ENCODE measurements around the gene TYW3. TPM values are rescaled to one million over a fixed set of nuclear protein-coding genes. Genes with fewer than 3 reads are reported as not detected.
"Not testable (repeated sequence)": the region's sequence is repeated elsewhere in the genome, so short reads cannot be mapped to it uniquely, and the experiment has no call there.

TYW3 gene
- total RNA-seq, 1 experiment from 2014 or later, result 28.9 TPM

DNA sequence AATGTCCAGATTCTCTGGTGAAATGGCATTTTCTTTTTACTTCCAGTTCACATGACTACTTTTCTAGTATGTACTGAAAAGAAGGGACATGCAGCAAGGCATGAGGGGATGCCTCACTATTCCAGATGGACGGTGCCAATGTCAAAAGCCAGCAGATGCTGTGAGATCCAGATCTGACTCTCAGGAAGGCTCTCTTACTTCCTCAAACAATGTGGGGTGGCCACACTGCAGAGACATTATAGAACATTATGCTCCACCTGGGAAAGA, 17.8 kb upstream of the TYW3 start:
- DNase-seq, result no peak
- Histone ChIP-seq H3K27ac (no peak overlapping the region), H3K27me3 (no peaks in the 10 kb centered on the region), H3K4me1 (no peaks in the 10 kb centered on the region), H3K36me3 (peaks cover 4% of the 10 kb centered on the region; the same call in 1 of the 2 replicates), H3K9me3 (replicated peaks) (no peaks in the 10 kb centered on the region), H3K4me3 (no peak overlapping the region)

DNA sequence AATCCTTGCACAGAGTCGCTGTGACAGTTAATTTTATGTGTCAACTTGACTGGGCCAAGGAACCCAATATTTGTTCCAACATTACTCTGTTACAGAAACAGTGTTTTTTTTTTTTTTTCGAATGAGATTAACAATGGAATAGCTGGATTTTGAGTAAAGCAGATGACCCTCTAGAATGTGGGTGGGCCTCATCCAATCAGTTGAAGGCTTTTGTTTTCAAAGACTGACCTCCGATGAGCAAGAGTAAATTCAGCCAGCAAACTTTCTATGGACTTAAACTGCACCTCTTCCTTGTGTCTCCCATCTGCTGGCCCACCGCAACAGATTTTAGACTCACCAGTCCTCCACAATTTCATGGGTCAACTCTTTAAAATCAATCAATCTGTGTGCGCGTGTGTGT, 17.1 kb upstream of the TYW3 start:
- no peaks in the 10 kb centered on the region for H3K9me3 ChIP-seq (replicated peaks)
- peaks cover 2% of the 10 kb centered on the region; the same call in 1 of the 2 replicates for H3K36me3 ChIP-seq
- no peaks in the 10 kb centered on the region for H3K4me1 ChIP-seq
- no peak for DNase-seq
- H3K27me3 ChIP-seq, result no peaks in the 10 kb centered on the region
- H3K27ac ChIP-seq, result no peak overlapping the region
- no peak overlapping the region for H3K4me3 ChIP-seq

DNA sequence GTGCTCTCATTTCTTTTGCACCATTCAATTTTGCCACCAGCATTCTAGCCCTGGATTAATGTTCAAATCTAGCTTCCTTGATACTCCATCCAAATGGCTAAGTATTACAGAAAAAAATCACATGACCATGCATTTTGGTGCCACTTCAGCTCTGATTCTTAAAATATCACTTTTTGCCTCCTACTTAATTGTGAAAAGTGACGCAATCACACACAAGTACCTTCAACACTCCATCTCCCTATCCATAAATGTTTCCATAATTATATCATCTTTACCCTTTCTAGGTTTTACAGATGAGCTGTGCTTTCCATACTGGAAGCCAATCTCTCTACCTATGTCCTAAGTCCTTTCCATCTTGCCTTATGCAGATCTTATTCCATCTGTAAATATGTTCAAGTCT, 16.1 kb upstream of the TYW3 start:
- Histone ChIP-seq H3K27me3 (no peaks in the 10 kb centered on the region), H3K27ac (no peak overlapping the region), H3K36me3 (peaks cover 2% of the 10 kb centered on the region; the same call in 1 of the 2 replicates), H3K9me3 (replicated peaks) (no peaks in the 10 kb centered on the region), H3K4me1 (no peaks in the 10 kb centered on the region), H3K4me3 (no peak overlapping the region)
- no peak for DNase-seq

DNA sequence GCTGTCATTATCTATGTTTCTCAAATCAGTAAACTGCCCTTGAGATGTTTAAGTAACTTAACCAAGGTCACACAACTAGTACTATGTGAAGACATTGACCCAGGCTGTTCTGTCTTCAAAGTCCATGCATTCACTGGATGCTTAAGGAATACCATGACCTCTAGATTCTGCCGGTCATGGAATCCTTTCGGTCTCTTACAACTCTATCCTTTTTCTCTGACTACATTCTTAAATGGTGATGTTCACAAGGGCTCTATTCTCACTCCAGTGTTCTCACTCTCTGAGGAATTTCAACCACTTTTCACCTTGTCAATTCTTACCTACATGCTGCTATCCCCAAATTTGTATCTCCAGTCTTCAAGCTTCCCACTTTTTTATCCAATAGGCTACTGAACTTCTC, 15.3 kb upstream of the TYW3 start:
- Histone ChIP-seq H3K4me1 (no peaks in the 10 kb centered on the region), H3K36me3 (peaks cover 2% of the 10 kb centered on the region; the same call in 1 of the 2 replicates), H3K27ac (no peak overlapping the region), H3K4me3 (no peak overlapping the region), H3K9me3 (replicated peaks) (no peaks in the 10 kb centered on the region), H3K27me3 (no peaks in the 10 kb centered on the region)
- DNase-seq, result no peak

DNA sequence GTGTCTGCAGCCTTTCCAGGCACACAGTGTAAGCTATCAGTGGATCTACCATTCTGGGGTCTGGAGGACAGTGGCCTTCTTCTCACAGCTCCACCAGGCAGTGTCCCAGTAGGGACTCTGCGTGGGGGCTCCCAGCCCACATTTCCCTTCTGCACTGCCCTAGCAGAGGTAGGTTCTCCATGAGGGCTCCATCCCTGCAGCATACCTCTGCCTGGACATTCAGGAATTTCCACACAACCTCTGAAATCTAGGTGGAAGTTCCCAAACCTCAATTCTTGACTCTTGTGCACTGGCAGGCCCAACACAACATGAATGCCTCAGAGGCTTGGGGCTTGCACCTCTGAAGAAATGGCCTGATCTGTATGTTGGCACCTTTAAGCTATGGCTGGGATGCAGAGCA, 6.9 kb upstream of the TYW3 start:
- H3K4me3 ChIP-seq, result no peak overlapping the region
- no peaks in the 10 kb centered on the region for H3K27me3 ChIP-seq
- H3K36me3 ChIP-seq, result no peaks in the 10 kb centered on the region; the same call in none of the 2 replicates
- no peak for DNase-seq
- 0 out of 2 replicates have a peak, but pooled peaks cover 3% of the 10 kb centered on the region for H3K4me1 ChIP-seq
- H3K27ac ChIP-seq, result no peak overlapping the region
- no peaks in the 10 kb centered on the region for H3K9me3 ChIP-seq (replicated peaks)

DNA sequence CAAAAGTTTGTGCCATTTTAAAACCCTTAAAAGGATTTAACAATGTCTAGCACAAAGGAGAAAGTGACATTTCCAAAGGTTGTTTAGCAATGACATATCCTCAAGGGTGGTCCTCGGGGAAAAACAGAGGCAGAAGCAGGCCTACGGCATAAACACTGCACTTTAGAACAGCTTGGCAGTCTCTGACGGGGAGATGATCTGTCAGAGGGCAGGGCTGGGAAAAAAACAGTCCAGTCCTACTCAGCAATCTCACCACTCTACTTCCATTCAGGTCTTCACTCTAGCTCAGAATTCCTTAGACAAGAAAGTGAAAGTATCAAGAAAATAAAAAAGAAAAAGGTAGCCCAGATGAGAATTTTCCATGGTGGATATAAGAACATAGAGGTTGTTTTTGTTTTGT, 4.2 kb upstream of the TYW3 start:
- no peaks in the 10 kb centered on the region for H3K9me3 ChIP-seq (replicated peaks)
- H3K27me3 ChIP-seq, result no peaks in the 10 kb centered on the region
- H3K36me3 ChIP-seq, result no peaks in the 10 kb centered on the region
- no peak overlapping the region for H3K4me3 ChIP-seq
- no peak overlapping the region for H3K27ac ChIP-seq
- 0 out of 2 replicates have a peak, but pooled peaks cover 7% of the 10 kb centered on the region for H3K4me1 ChIP-seq
- DNase-seq, result no peak

DNA sequence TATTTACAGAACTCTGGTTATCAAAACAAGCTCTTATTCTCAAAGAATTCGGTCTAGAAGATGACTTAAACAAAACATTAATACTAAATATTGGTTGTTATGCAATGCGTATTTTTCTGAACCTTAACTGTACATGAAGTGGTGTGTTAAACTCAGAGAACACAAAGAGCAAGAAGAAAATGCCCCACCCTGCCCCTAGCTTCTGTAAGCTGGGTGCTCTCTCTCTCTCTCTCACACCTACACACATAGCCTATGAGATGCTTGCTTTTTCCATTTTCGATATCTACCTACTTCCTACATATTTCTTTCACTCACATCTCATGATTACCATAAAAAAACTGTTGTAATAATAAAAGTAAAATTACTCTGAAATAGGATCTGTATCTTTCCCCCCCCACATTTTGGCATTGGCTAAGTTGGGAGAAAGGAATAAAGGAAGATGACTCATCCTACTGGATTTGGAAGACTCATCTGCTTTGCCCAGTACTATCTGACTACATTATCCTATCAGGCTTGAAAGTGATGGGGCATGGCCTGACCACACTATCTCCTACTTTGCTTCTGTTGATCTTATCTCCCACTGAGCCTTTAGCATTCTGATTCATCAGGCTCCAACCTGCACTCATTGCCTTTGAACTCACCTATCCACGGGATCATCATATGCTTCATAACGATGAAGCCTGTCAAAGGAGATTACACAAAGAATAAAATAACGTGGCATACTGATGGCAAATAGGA, 3.0 kb upstream of the TYW3 start:
- Histone ChIP-seq H3K36me3 (no peaks in the 10 kb centered on the region), H3K27me3 (no peaks in the 10 kb centered on the region), H3K9me3 (replicated peaks) (no peaks in the 10 kb centered on the region), H3K27ac (no peak overlapping the region), H3K4me3 (no peak overlapping the region), H3K4me1 (0 out of 2 replicates have a peak, but pooled peaks cover 7% of the 10 kb centered on the region)
- peak in 1 of 2 experiments; percentile 13 for DNase-seq

DNA sequence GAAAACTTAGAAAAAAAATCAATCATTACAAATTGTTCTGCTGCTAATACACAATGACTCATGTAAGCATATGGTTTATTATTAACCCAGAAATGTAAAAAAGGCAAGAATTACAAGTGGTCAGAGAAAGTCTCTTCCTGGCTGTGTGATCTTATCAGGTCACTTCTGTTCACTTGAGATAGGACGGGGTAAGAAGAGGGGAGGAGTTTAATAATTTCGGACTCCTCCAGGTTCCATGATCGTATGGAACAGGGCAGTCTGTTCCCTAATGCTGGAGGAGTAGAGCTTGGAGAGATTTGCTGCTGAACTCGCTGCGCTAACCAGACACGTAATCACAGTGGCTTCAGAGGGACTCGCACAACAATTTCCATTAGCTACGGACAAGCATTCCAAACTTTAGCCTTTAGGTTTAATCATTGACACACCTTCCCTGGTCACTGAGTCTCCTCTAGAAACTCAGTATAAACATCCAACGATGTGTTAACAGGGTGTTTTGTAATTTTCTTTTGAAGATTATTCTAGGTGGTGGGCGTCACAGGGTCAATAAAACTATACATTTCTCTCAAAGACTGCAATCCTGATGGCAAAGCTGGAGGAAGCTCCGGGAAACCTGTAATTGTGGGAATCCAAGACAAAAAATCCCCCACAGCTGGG, 1.4 kb upstream of the TYW3 start:
- Histone ChIP-seq H3K4me3 (no peak overlapping the region), H3K9me3 (replicated peaks) (no peaks in the 10 kb centered on the region), H3K27me3 (no peaks in the 10 kb centered on the region), H3K36me3 (peaks cover 8% of the 10 kb centered on the region), H3K4me1 (0 out of 2 replicates have a peak, but pooled peaks cover 7% of the 10 kb centered on the region), H3K27ac (no peak overlapping the region)
- DNase-seq, result peak in 1 of 2 experiments; percentile 13

DNA sequence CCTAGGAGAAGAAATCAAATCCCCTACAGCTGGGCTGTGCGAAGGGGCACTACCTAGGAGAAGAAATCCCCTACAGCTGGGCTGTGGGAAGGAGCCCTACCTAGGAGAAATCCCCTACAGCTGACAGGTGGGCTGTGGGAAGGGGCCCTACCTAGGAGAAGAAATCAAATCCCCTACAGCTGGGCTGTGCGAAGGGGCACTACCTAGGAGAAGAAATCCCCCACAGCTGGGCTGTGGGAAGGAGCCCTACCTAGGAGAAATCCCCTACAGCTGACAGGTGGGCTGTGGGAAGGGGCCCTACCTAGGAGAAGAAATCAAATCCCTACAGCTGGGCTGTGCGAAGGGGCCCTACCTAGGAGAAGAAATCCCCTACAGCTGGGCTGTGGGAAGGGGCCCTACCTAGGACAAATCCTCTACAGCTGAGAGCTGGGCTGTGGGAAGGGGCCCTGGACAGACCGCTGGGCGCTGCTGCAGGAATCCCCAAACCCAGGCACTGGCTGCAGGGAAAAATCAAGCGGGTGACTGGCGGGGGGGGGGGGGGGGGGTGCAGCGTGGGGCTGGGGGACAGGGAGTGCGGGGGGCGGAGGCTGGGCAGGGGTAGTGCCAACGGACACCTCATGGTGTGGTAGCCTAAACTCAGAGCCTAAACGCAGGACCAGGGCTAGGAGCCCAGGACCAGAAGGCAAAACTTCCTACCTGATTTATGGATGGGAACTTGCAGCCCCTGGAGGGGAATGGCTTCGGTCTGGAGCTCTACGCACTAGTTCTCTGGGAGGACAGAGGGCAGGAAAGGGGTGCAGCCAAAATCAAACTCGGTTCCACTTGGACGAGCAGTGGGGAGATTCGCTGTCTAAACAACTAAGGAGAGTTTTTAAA, 643 bp upstream of the TYW3 start:
- H3K9me3 ChIP-seq (replicated peaks); H3K4me1 ChIP-seq; H3K27me3 ChIP-seq: not testable (repeated sequence)
- H3K4me3 ChIP-seq, result peak overlapping the region; percentile 83
- peaks cover 16% of the 10 kb centered on the region for H3K36me3 ChIP-seq
- peak; percentile 17 to 45 for DNase-seq
- H3K27ac ChIP-seq, result peak overlapping the region; percentile 86

DNA sequence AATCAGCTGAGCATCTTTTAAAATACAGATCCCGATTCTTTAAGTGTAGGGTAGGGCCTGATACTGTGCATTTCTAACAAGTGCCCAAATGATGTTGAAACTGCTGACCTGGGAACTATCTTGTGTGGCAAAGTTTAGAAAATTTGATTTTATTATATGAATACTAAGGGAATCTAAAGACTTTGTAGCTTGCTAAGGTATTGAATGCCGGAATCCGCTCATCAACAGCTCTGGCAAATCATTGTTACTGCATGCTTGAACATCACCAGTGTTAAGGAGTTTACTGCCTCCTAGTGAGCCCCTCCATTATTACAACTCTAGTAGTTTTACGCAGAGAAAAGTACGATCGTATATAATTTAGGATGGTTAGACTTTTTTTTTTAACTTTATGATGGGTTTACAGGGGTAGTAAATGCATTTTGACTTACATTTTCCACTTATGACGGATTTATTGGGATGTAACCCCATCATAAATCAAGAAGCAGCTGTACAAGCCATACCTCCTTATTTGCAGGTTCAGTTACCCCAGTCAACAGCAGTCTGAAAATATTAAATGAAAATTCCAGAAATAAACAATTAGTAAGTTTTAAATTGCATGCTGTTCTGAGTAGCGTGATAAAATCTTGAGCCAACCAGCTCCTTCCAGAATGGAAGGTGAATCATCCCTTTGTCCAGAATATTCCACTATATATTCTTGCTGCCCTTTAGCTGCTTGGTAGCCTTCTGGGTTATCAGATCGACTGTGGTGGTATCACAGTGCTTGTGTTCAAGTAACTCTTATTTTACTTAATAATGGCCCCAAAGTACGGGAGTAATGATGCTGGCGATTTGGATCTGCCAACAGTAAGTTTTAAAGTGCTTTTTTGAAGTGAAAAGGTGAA, 892 bp downstream of the TYW3 start:
- DNase-seq, result peak; percentile 57 to 84
- H3K4me1 ChIP-seq, result 0 out of 2 replicates have a peak, but pooled peaks cover 7% of the 10 kb centered on the region

DNA sequence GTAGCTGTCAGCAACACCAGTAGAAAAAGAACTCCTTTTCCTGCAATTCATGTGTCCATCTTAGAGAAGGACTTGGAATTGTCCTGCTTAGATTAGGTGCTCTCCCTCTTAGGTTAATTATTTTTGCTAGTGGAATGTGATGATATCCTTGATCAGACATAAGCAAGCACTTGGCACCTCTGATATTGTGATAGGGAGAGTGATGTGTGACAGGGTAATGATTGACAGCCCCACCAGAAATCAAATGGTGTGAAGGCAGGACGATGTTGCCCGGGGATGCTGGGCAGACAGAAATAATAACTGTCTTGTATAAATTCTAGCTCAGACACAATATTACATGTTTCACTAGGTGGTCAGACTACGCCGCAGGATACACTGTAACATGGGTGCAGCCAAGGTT, 4.4 kb downstream of the TYW3 start:
- Histone ChIP-seq H3K36me3 (peaks cover 51% of the 10 kb centered on the region), H3K4me1 (no peaks in the 10 kb centered on the region)

More for the DNA sequence above, 892 bp downstream of the TYW3 start:
- Histone ChIP-seq H3K27ac (peak overlapping the region; percentile 86), H3K36me3 (peaks cover 30% of the 10 kb centered on the region), H3K4me3 (peak overlapping the region; percentile 83), H3K9me3 (replicated peaks) (no peaks in the 10 kb centered on the region), H3K27me3 (no peaks in the 10 kb centered on the region)

DNA sequence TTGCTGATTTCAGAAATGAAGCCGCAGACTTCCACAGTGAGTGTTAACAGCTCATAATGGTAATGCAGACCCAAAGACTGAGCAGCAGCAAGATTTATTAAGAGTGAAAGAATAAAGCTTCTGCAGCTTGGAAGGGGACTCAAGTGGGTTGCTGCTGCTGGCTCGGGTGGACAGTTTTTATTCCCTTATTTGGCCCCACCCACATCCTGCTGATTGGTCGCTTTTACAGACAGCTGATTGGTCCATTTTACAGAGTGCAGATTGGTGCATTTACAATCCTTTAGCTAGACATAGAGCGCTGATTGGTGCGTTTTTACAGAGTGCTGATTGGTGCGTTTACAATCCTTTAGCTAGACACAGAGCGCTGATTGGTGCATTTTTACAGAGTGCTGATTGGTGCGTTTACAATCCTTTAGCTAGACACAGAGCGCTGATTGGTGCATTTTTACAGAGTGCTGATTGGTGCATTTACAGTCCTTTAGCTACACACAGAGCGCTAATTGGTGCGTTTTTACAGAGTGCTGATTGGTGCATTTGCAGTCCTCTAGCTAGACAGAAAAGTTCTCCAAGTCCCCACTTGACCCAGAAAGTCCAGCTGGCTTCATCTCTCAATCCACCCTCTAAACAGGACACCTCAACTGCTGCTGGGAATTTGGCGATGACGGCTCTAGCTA, 7.5 kb downstream of the TYW3 start:
- DNase-seq, result not testable (repeated sequence)
- peaks cover 62% of the 10 kb centered on the region for H3K36me3 ChIP-seq

More for the DNA sequence above, 4.4 kb downstream of the TYW3 start:
- no peak overlapping the region for H3K4me3 ChIP-seq
- no peaks in the 10 kb centered on the region for H3K27me3 ChIP-seq
- H3K9me3 ChIP-seq (replicated peaks), result no peaks in the 10 kb centered on the region
- no peak overlapping the region for H3K27ac ChIP-seq
- DNase-seq, result no peak

DNA sequence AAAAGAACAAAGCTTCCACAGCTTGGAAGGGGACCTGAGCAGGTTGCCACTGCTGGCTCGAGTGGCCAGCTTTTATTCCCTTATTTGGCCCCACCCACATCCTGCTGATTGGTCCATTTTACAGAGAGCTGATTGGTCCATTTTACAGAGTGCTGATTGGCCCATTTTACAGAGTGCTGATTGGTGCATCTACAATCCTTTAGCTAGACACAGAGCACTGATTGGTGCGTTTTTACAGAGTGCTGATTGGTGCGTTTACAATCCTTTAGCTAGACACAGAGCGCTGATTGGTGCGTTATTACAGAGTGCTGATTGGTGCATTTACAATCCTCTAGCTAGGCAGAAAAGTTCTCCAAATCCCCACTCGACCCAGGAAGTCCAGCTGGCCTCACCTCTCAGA, 12.3 kb downstream of the TYW3 start:
- not testable (repeated sequence) for H3K27ac ChIP-seq; H3K4me1 ChIP-seq; DNase-seq; H3K9me3 ChIP-seq (replicated peaks); H3K4me3 ChIP-seq; H3K27me3 ChIP-seq
- H3K36me3 ChIP-seq, result peaks cover 43% of the 10 kb centered on the region

More for the DNA sequence above, 7.5 kb downstream of the TYW3 start:
- H3K4me3 ChIP-seq; H3K27ac ChIP-seq; H3K9me3 ChIP-seq (replicated peaks); H3K4me1 ChIP-seq; H3K27me3 ChIP-seq: not testable (repeated sequence)

DNA sequence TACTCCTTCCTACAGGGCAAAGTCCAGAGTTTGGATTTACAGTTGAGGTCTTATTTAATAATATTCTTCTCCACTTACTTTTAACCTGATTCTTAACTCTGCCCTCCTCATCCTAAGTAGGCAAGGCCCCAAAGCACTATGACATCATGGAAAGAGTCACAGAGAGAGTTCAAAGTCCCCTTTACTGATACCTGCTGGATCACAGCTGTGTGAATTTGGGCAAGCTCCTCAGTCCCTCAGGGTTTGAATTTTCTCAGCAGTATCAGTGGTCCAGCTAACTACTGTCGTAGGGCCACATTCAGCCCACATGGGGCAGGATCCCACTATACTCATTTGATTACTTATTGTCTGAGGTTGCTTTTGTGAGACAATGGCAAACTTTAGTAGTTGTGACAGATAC, 16.0 kb downstream of the TYW3 start:
- Histone ChIP-seq H3K9me3 (replicated peaks) (no peaks in the 10 kb centered on the region), H3K36me3 (peaks cover 60% of the 10 kb centered on the region), H3K27me3 (no peaks in the 10 kb centered on the region), H3K4me3 (no peak overlapping the region), H3K4me1 (no peaks in the 10 kb centered on the region), H3K27ac (no peak overlapping the region)
- no peak for DNase-seq
